22Rv1 (cell line): ENCODE data around the gene CPXM2.

Experiments
- H3K27ac ChIP-seq: fragments of 450-650 bp; 2 replicates; pipeline ENCODE4 v1.5.1; 2017
- CTCF ChIP-seq: fragments of 450-650 bp; IDR thresholded peaks from 2 replicates; pipeline ENCODE4 v1.5.1; 2017; ENCODE audit warnings: mild to moderate bottlenecking
- ZFX ChIP-seq: fragments of 450-650 bp; IDR thresholded peaks from 2 replicates; pipeline ENCODE4 v1.6.1; 2017; ENCODE audit warnings: antibody characterized with exemption, borderline replicate concordance

Gene CPXM2

GRCh38 chr10:123808286-123808685 lies 83.3 kb downstream of the CPXM2 start:
- TF ChIP-seq ZFX: no peak
- H3K27ac ChIP-seq: no peak overlapping the region

GRCh38 chr10:123807444-123808035 lies 84.1 kb downstream of the CPXM2 start:
- H3K27ac ChIP-seq: no peak overlapping the region
- no peak for TF ChIP-seq CTCF

GRCh38 chr10:123804716-123805115 lies 86.9 kb downstream of the CPXM2 start:
- no peak overlapping the region for H3K27ac ChIP-seq
- TF ChIP-seq ZFX (no peak), CTCF (no peak)

GRCh38 chr10:123800821-123801220 lies 90.8 kb downstream of the CPXM2 start:
- TF ChIP-seq CTCF (no peak), ZFX (no peak)
- H3K27ac ChIP-seq: no peak overlapping the region

- no peak overlapping the region for H3K27ac ChIP-seq
Measured at GRCh38 chr10:123800289-123800688, 91.3 kb downstream of the CPXM2 start.

GRCh38 chr10:123798856-123799255 lies 92.8 kb downstream of the CPXM2 start:
- no peak overlapping the region for H3K27ac ChIP-seq
- TF ChIP-seq ZFX (no peak), CTCF (no peak)

More at GRCh38 chr10:123800289-123800688, 91.3 kb downstream of the CPXM2 start:
- TF ChIP-seq ZFX: no peak
- no peak for TF ChIP-seq CTCF

- TF ChIP-seq ZFX: no peak
- TF ChIP-seq CTCF: no peak
- no peak overlapping the region for H3K27ac ChIP-seq
Measured at GRCh38 chr10:123797813-123798212, 93.8 kb downstream of the CPXM2 start.

GRCh38 chr10:123796736-123797135 lies 94.9 kb downstream of the CPXM2 start:
- H3K27ac ChIP-seq: no peak overlapping the region
- TF ChIP-seq ZFX (no peak), CTCF (no peak)
